Tibial nerve (tissue), 4 donors: Measurements from ENCODE around the gene MAN1B1.

Experiments
- CTCF ChIP-seq, 5 experiments: fragments of 200-600 bp in 3 of 5; fragments of 450-650 bp in 2 of 5; sonication (generic) in 3 of 5; IDR thresholded peaks; one replicate each; pipeline ENCODE4 v1.5.1; 2016 to 2019; ENCODE audit warnings: antibody characterized with exemption in 5 of 5, mild to moderate bottlenecking in 3 of 5, moderate library complexity in 2 of 5
- EP300 ChIP-seq, 2 donors: sonication (generic); formaldehyde crosslinking; IDR thresholded peaks; one replicate each; pipeline ENCODE4 v1.6.1; 2017; ENCODE audit warnings: antibody characterized with exemption in 2 of 2, mild to moderate bottlenecking in 1 of 2
- POLR2A ChIP-seq, 2 donors: fragments of 450-650 bp; IDR thresholded peaks; one replicate each; pipeline ENCODE4 v1.6.1; 2017; ENCODE audit warnings: antibody characterized with exemption in 2 of 2, mild to moderate bottlenecking in 2 of 2, moderate library complexity in 2 of 2

GRCh38 chr9:137117269-137117731 lies 30.5 kb downstream of the MAN1B1 start:
- TF ChIP-seq POLR2A (IDR thresholded peaks at IDR 0.05) (no peak), CTCF (IDR thresholded peaks at IDR 0.05) (no peak), EP300 (IDR thresholded peaks at IDR 0.05) (no peak)
